IPS DF 19.7 (cell line): ENCODE results near the gene SGSM2.
"Not testable (repeated sequence)": the region's sequence is repeated elsewhere in the genome, so short reads cannot be mapped to it uniquely, and the experiment has no call there.

Experiments used
- DNase-seq: peaks from one replicate; pipeline ENCODE4 v3.0.0-alpha.2; 2013; ENCODE audit warnings: low read depth, low spot score

Gene SGSM2, protein sequence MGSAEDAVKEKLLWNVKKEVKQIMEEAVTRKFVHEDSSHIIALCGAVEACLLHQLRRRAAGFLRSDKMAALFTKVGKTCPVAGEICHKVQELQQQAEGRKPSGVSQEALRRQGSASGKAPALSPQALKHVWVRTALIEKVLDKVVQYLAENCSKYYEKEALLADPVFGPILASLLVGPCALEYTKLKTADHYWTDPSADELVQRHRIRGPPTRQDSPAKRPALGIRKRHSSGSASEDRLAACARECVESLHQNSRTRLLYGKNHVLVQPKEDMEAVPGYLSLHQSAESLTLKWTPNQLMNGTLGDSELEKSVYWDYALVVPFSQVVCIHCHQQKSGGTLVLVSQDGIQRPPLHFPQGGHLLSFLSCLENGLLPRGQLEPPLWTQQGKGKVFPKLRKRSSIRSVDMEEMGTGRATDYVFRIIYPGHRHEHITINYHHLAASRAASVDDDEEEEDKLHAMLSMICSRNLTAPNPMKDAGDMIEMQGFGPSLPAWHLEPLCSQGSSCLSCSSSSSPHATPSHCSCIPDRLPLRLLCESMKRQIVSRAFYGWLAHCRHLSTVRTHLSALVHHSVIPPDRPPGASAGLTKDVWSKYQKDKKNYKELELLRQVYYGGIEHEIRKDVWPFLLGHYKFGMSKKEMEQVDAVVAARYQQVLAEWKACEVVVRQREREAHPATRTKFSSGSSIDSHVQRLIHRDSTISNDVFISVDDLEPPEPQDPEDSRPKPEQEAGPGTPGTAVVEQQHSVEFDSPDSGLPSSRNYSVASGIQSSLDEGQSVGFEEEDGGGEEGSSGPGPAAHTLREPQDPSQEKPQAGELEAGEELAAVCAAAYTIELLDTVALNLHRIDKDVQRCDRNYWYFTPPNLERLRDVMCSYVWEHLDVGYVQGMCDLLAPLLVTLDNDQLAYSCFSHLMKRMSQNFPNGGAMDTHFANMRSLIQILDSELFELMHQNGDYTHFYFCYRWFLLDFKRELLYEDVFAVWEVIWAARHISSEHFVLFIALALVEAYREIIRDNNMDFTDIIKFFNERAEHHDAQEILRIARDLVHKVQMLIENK

DNA sequence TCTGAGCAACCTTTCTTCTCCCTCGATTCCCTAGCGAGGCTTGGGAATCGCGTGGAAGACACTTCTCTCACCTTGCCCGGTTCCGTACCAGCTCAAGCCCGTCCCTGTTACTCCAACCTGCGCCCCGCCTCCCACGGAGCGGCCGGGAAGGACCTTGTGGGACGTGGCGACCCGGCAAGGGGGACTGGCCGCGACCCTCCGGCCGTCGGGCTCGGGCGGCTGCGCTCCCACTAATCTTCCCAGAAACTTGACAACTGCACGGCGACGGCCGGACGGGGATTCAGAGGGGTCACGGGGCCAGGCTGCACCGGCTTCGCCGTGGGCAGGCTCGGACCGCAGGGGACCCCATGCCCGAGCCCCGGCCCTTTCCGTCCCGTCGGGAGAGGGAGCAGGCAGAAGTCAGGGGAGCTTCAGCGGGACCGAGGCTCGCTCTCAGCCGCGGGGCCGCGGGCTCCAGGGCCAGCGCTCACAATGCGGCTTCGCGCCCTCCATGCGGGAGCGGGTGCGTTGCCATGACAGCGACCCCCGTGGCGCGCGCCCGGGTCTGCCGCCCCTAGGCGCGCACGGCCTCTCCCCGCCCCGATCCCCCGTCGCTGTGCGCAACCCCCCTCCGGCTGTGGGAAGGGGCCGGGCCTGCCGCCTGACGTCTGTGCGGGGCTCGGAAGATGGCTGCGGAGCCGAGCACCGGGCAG lies at the start of gene SGSM2:
Gene SGSM2, plus strand, starts transcription at position 650 of the 692 bp plus-strand sequence. CDS start 188 bp downstream, outside the sequence.
- no peak for DNase-seq

DNA sequence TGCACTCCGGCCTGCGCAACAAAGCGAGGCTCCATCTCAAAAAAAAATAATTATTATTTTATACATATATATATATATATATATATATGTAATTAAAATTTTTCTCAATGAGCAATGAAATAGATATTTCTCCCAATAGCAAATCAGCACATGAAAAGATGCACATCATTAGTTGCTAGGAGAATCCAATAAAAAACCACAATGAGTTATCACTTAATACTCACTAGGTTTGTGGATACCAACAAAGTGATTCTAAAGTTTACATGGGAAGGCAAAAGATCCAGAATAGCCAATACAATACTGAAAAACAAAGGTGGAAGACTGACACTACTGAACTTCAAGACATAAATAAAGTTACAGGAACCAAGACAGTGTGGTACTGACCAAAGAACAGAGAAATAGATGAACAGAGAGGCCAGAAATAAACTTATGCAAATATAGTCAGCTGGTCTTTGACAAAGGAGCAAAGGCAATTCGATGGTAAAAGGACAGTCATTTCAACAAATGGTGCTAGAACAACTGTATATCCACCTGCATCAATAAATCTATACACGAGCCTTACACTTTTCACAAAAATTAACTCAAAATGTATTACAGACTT lies 47.3 kb upstream of the SGSM2 start:
- DNase-seq: no peak

DNA sequence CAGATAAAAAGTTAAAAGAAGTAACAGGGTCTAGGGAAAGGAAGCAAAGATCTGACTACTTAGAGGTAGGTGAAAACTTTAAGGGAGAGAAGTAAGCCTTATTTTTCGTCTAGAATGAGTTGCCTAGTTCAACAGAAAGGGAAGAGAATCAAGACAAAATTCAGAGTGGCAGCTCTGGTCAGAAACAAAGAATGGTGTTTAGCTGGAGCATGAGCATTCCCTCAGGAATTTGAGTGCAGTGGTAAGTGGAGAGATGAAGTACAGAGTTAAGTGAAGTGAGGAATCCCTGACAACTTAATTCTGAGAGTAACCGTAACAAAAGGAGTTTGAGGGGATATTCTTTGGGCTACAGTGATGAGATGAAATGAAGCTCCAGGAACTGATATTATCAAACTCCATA lies 45.2 kb upstream of the SGSM2 start:
- no peak for DNase-seq

DNA sequence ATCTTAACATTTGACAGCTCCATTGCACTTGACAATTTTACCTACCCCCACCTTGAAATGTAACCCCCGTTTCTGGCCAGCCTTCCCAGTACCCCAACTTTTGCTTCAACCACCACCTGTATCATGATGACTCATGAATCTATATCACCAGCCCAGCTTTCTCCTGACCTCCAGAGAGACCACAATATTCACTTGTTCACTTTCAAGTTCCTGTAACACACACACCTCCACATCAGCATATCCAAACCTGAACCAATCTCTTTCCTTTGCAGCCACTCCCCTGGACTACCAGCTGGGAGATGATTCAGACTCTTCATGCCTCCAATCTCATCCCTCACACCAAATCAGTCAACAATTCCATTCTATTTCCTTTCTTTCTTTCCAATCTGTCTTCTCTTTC lies 41.7 kb upstream of the SGSM2 start:
- DNase-seq: no peak

DNA sequence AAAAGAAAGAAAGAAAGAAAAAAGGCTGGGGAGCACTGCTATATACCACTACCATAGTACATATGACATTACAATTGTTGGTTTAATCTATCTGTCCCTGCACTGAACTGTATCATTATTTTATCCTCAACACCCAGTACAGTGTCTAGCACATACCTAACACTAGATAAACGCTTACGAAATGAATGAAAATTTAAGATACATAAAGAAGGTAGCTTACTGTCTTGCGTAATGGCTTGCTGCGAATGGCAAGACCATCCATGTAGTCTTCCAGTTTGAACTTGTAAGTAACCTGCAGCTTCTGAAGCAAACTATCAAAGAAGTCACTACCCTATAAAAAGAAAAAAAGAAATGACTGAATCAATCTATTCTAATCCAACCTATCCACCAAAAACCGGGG lies 40.3 kb upstream of the SGSM2 start:
- DNase-seq: no peak

DNA sequence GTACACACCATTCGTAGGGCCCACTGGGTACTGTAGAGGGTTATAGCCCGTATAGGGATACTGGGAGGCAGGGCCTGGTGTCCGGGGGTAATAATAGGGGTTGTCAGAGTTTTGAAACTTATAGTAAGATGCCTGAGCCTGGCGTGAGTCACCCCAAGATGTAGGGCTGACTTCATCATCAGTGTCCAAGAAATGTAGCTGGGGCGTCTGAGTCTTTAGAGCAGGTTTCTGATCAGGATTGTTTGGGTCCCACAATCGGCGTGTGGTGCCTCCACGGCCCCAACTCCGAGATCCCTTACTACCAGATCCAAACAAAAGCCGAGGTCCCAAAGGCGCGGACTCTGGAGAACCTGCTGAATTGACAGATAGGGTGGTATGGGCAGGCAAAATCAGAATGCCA lies 38.2 kb upstream of the SGSM2 start:
- no peak for DNase-seq

DNA sequence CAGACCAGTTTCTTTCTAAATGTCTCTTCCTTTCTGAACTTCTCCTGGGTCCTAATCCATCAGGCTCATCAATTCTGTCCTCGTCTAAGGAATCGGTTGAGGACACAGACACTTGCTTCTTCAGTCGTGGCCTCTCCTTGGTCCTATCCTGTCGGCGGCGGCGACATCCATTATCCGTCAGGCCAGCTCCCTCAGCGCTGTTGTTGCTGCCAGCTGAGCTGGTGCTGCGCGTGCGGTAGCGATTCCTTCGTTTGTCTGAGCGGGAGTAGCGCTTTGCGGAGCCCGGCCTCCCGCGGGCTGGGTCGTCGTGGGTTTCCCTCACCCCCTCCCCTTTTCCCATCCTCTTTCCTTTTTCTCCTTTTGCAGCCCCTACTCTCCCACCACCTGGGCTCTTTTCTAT lies 37.5 kb upstream of the SGSM2 start:
- no peak for DNase-seq

DNA sequence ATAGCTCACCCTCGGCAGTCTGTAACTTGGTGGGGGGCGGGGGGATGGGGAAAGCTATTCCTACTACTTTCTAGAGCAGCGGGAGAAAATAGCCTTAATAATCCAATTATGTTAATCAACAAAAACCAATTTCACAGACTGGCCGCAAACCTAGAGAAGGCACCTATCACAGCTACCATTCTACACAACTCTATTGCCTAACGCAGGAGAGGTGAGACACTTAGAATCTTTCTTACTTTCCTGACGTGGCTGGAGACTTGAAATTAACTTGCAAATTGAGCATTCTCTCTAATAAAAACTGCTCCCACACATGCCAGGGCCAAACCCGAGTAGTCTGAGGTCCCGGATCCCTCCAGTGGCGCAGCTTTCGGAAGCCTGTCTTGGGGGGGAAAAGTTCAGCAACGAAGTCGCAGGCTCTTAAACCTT lies 34.5 kb upstream of the SGSM2 start:
- no peak for DNase-seq

DNA sequence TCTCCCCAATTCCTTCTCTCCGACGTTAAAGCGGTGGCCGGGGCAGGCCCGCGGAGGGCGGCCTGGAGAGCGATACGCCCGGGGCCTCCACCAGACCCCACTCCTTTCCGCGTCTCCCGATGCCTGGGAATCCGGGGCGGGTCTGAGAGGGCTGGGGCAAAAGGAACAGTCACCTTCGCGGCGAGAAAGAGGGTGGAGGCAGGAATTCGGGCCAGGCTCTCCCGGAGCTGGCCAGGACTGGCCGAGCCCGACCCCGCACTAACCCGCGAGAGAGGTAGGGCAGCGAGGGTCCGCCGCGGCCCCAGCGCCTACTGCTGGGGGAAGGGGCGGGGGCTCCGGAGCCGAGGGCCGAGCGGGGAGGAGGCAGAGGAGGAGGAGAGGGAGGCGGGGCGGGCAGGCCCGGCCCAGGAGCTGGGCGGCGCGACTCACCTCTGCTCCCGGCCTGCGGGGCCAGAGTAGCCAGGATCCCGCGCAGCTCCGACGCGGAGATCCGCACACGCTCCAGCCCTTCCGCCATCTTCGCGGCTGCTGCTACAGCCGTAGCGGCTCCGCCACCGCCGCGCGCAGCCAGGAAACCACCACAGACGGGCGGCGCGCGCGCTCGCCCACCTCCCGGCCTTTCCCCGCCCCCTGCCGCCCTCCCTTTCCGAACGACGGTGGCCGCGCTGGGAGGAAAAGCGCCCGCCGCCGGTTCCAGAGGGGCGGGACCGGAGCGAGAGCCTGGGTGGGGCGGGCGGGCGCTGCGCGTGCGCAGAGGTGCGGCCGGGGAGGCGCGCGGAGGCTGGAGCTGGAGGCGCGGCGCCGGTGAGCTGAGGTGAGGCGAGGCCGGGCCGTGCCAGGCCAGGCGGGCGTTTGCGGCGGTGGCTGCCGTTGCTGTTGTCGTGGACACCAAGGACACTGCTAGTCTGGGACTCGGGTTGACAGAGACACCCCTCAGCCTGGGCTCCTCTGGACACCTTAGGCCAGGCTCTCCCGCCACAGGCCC lies 33.8 kb upstream of the SGSM2 start, which contains the start of the genes SMG6 and SRR:
Gene SMG6, minus strand, starts transcription at position 582 of the 985 bp plus-strand sequence. Its CDS starts 65 bp downstream, at position 517.
Gene SRR, plus strand, starts transcription at position 747 of the 985 bp plus-strand sequence. CDS start 11,611 bp downstream, outside the sequence.
- DNase-seq: peak; percentile 20

DNA sequence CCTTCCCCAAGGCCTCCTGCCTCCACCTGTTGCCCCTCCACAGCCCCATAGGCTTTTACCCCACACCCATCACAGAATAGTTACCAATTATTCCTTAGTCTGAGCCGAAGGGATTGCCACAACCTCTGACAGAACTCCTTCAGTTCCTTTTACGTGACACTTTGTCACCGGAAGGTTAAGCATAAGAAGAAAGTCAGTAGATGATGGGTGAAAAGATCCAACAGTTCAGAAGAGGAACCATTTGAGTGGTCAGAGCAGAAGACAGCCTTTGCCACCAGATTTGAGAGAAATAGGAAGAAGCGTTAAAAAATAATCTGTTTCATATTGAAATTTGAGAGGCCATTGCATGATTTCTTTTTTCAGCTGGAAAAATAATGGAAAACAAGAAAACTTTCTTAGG lies 32.4 kb upstream of the SGSM2 start:
- DNase-seq: no peak

DNA sequence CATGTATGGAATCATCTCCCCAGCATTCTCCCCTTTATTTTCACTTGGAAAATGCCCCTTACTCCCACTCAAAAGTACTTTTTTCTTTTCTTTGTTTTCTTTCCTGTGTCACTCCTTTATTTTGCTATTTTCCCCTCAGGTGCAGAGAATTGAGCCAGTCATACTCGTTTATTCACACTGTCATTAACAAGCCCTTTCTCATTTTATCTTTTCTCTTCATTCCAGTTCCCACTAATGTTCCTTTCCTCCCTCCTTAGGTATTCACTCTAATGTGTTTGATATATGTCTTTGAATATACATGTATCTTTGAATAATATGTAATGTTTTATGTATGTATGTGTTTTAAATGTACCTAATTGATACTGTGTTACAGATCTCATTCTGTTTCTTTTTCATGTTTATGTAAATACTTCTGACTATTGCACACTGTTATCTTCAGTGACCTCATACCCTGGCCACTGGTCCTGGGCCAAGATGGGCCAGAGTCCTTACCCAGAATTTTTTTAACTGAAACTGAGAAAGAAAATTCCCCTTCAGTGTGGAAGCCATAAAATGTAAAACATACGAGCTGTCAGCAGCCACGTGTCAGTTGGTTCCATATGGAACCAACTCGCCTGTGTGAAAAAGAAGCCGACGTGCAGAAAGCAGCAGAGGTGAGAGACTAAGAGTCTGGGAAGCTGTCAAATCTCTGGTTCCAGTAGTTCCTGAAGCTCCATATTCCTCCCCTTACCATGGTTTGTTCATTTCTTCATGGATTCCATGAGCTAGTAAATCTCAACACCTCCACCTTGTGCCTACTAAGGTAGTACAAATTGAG lies 27.8 kb upstream of the SGSM2 start:
- no peak for DNase-seq

DNA sequence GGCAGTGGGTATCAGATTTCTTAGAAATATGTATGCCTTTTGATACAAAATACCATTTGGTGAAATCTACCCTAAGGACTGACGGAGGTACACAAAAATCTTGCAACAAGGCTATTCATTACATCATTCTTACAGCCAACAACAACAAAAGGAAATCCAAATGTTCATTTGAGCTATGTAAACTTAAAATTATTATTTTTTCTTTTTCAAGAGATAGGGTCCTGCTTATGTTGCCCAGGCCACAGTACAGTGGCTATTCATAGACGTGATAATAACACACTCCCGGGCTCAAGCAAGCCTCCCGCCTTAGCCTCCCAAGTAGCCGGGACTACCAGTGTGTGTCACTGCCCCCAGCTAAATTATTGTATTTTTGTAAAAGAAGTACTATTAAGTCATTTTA lies 24.6 kb upstream of the SGSM2 start:
- no peak for DNase-seq

DNA sequence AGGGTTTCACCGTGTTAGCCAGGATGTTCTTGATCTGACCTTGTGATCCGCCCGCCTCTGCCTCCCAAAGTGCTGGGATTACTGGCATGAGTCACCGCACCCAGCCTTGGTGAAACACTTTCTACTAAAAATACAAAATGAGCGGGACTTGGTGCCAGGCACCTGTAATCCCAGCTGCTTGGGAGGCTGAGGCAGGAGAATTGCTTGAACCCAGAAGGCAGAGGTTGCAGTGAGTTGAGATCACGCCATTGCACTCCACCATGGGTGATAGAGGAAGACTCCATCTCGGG lies 20.4 kb upstream of the SGSM2 start:
- not testable (repeated sequence) for DNase-seq

DNA sequence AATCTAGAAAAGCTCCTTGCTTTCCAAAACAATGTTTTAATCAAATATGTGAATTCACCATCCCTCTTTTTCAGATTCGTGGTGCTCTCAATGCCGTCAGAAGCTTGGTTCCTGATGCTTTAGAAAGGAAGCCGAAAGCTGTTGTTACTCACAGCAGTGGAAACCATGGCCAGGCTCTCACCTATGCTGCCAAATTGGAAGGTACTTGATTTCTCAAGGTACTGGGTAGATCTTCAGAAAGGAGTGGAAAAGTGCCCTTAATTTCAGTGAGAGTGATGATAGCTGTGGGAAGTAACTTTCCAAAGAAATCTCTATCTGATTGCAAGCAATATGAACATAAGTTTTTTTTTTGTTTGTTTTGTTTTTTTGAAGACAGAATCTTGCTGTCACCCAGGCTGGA lies 19.5 kb upstream of the SGSM2 start:
- no peak for DNase-seq

DNA sequence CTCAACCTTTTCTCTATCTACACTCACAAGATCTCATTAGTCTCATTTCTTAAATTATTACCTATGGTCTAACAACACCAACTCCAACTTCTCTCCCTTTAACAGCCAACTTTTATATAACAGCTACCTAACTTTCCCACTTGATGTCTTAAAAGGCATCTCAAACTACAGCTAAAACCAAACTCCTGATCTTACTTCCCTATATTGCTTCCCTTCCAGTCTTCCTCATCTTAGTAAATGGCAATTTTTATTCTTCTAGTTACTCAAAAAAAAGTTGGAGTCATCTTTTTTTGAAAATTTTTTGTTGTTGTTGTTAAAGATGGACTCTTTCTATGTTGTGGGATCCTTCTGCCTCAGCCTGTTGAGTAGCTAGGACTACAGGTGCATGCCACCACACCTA lies 18.2 kb upstream of the SGSM2 start:
- no peak for DNase-seq

DNA sequence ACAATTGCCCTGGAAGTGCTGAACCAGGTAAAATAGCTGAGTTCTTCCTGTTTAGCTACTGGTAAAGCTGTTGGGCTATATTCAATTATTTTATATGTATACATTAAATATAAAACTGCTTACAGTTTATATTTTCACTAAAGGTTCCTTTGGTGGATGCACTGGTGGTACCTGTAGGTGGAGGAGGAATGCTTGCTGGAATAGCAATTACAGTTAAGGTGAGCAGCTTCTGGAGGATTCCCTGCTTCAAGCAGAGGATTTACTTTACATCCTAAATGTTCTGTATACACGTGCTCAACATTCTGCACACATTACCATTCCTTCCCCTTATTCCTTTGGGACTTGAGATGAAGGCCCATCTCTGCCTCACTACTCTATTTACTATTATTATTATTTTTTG lies 15.9 kb upstream of the SGSM2 start:
- no peak for DNase-seq

DNA sequence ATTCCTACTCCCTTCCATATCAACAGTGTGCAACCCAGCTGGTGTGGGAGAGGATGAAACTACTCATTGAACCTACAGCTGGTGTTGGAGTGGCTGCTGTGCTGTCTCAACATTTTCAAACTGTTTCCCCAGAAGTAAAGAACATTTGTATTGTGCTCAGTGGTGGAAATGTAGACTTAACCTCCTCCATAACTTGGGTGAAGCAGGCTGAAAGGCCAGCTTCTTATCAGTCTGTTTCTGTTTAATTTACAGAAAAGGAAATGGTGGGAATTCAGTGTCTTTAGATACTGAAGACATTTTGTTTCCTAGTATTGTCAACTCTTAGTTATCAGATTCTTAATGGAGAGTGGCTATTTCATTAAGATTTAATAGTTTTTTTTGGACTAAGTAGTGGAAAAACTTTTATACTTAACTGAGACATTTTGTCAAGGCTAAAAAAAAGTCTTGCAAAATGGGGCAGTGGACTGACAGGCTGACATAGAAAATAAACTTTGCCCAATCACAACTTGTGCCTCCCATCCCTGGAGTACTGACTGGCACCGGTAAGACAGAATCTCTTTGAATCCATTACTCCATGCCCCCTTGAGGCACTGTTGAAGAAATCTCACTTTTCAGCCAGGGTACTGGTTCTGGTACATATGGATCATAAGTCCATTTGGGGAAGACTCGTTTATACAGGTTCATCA lies 13.5 kb upstream of the SGSM2 start:
- no peak for DNase-seq

DNA sequence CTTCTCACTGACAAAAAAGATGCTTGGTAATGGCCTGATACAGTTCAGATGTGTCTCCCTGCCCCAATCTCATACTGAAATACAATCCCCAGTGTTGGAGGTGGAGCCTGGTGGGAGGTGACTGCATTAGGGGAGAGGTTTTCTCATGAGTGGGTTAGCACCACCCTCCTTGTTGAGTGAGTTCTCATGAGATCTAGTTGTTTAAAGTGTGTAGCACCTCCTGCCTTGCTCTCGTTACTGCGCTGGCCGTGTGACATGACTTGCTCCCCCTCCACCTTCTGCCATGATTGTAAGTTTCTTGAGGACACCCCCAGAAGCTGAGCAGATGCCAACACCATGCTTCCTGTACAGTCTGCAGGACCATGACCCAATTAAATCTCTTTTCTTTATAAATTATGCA lies 6.0 kb upstream of the SGSM2 start:
- no peak for DNase-seq
